Fibroblast of lung (primary cell): ENCODE measurements around the gene KLHDC7B. TPM values are rescaled to one million over a fixed set of nuclear protein-coding genes. Genes with fewer than 3 reads are reported as not detected.

Experiments used
- DNase-seq, 2 donors: peaks; one replicate each; pipeline versions ENCODE4 v3.0.0 to v3.0.0-alpha.2; 2010; ENCODE audit warnings: low read depth in 2 of 2
- H2AFZ ChIP-seq: 2 replicates; pipeline ENCODE4 v1.5.1; 2012; ENCODE audit warnings: low read length, control low read depth, inconsistent platforms
- H3K27ac ChIP-seq: 2 replicates; pipeline ENCODE4 v1.5.1; 2011; ENCODE audit warnings: low read length, control low read depth; ENCODE audit not compliant: insufficient read depth
- H3K27me3 ChIP-seq: 2 replicates; pipeline ENCODE4 v1.5.1; 2011; ENCODE audit warnings: mild to moderate bottlenecking, low read length; ENCODE audit not compliant: control insufficient read depth, insufficient read depth
- H3K36me3 ChIP-seq: 2 replicates; pipeline ENCODE4 v1.5.1; 2011; ENCODE audit warnings: low read length; ENCODE audit not compliant: control insufficient read depth, insufficient read depth
- H3K4me1 ChIP-seq: 2 replicates; pipeline ENCODE4 v1.5.1; 2011; ENCODE audit warnings: low read length; ENCODE audit not compliant: control insufficient read depth, insufficient read depth; ENCODE audit errors: extremely low read depth
- H3K4me2 ChIP-seq: 2 replicates; pipeline ENCODE4 v1.5.1; 2011; ENCODE audit warnings: low read length, control low read depth; ENCODE audit not compliant: insufficient read depth; ENCODE audit errors: extremely low read depth
- H3K4me3 ChIP-seq, 4 experiments: fragments of 200-600 bp in 1 of 4; sonication (generic) in 1 of 4; replicated peaks in 1 of 4; 2 replicates each; pipeline ENCODE4 v1.5.1; 2011 to 2016; ENCODE audit warnings: low read length in 4 of 4, low read depth in 3 of 4, mild to moderate bottlenecking in 3 of 4, control low read depth in 2 of 4, inconsistent platforms in 1 of 4, mixed read lengths in 1 of 4; ENCODE audit not compliant: insufficient read depth in 1 of 4; ENCODE audit errors: control extremely low read depth in 1 of 4
- H3K79me2 ChIP-seq: 2 replicates; pipeline ENCODE4 v1.5.1; 2012; ENCODE audit warnings: mild to moderate bottlenecking, low read length, inconsistent platforms; ENCODE audit not compliant: control insufficient read depth, insufficient read depth
- H3K9ac ChIP-seq: 2 replicates; pipeline ENCODE4 v1.5.1; 2011; ENCODE audit warnings: mild to moderate bottlenecking, low read length, control low read depth; ENCODE audit not compliant: insufficient read depth
- H3K9me3 ChIP-seq: 2 replicates; pipeline ENCODE4 v1.5.1; 2012; ENCODE audit warnings: low read depth, low read length; ENCODE audit not compliant: control insufficient read depth, insufficient read depth
- H4K20me1 ChIP-seq: 2 replicates; pipeline ENCODE4 v1.5.1; 2011; ENCODE audit warnings: low read length; ENCODE audit not compliant: control insufficient read depth, insufficient read depth; ENCODE audit errors: extremely low read depth
- EZH2 ChIP-seq: IDR thresholded peaks from 2 replicates; pipeline ENCODE4 v1.5.1; 2012; ENCODE audit warnings: low read length, control low read depth, mild to moderate bottlenecking; ENCODE audit errors: missing control alignments
- polyA plus RNA-seq, 2 donors: library from polyadenylated mRNA; depleted of rRNA in 1 of 2; stranded (reverse) in 1 of 2; unstranded in 1 of 2; fragments of >200 nt; gene quantifications; 2 replicates each; pipeline ENCODE4 v1.2.1, GENCODE V29; 2011 to 2012; ENCODE audit warnings: missing spikeins in 1 of 2
- total RNA-seq: library from RNA; depleted of rRNA; stranded (reverse); fragments of >200 nt; gene quantifications from 2 replicates; pipeline ENCODE4 v1.2.1, GENCODE V29; 2014
- TF ChIP-seq, protein P1 (sequence below), 2 donors: IDR thresholded peaks in 1 of 2; conservative IDR thresholded peaks in 1 of 2; 1 replicate in 1 of 2; 2 replicates in 1 of 2; pipeline ENCODE4 v1.5.1; 2011 to 2012; ENCODE audit warnings: low read length in 2 of 2, control low read depth in 1 of 2, inconsistent platforms in 1 of 2, low read depth in 1 of 2, mild to moderate bottlenecking in 1 of 2

Gene KLHDC7B
- total and polyA plus RNA-seq, 2 donors (not counting 1 experiment from before 2014, with no cell fraction given) = 0.17 TPM; not detected in 1

- TF ChIP-seq, protein P1, sequence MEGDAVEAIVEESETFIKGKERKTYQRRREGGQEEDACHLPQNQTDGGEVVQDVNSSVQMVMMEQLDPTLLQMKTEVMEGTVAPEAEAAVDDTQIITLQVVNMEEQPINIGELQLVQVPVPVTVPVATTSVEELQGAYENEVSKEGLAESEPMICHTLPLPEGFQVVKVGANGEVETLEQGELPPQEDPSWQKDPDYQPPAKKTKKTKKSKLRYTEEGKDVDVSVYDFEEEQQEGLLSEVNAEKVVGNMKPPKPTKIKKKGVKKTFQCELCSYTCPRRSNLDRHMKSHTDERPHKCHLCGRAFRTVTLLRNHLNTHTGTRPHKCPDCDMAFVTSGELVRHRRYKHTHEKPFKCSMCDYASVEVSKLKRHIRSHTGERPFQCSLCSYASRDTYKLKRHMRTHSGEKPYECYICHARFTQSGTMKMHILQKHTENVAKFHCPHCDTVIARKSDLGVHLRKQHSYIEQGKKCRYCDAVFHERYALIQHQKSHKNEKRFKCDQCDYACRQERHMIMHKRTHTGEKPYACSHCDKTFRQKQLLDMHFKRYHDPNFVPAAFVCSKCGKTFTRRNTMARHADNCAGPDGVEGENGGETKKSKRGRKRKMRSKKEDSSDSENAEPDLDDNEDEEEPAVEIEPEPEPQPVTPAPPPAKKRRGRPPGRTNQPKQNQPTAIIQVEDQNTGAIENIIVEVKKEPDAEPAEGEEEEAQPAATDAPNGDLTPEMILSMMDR (conservative IDR thresholded peaks at IDR 0.05 in 1 of 2, IDR thresholded peaks at IDR 0.05 in 1 of 2; ENCODE audit: low read depth in 1 of 2, low read length in 2 of 2) = no peak
- no peak for TF ChIP-seq EZH2
- Histone ChIP-seq H4K20me1 (no peaks in the 10 kb centered on the region), H3K9ac (no peak overlapping the region), H3K27ac (no peak overlapping the region), H2AFZ (no peak overlapping the region), H3K4me3 (peak overlapping the region; percentile 76 to 82 (median 78)), H3K27me3 (no peaks in the 10 kb centered on the region), H3K9me3 (no peaks in the 10 kb centered on the region), H3K36me3 (no peaks in the 10 kb centered on the region), H3K79me2 (peaks cover 2% of the 10 kb centered on the region), H3K4me1 (peaks cover 8% of the 10 kb centered on the region), H3K4me2 (peak overlapping the region; percentile 93)
- DNase-seq = no peak
These were observed 35.6 kb downstream of the KLHDC7B start for GRCh38 chr22:50581031-50581949.

- Histone ChIP-seq H3K36me3 (no peaks in the 10 kb centered on the region), H3K4me1 (peaks cover 8% of the 10 kb centered on the region), H3K79me2 (peaks cover 2% of the 10 kb centered on the region), H3K4me3 (peak overlapping the region; percentile 76 to 82 (median 78)), H3K27ac (peak overlapping the region; percentile 95), H3K9ac (peak overlapping the region; percentile 97), H2AFZ (peak overlapping the region; percentile 55), H4K20me1 (no peaks in the 10 kb centered on the region), H3K27me3 (no peaks in the 10 kb centered on the region), H3K4me2 (peak overlapping the region; percentile 93), H3K9me3 (no peaks in the 10 kb centered on the region)
- DNase-seq = peak in 1 of 2 donors; percentile 13
- TF ChIP-seq, protein P1 (conservative IDR thresholded peaks at IDR 0.05 in 1 of 2, IDR thresholded peaks at IDR 0.05 in 1 of 2; ENCODE audit: low read depth in 1 of 2, low read length in 2 of 2) = no peak
- no peak for TF ChIP-seq EZH2
These were observed 36.3 kb downstream of the KLHDC7B start for GRCh38 chr22:50581950-50582492.
